ENCODE data around the gene RPS29. TPM values are rescaled to one million over a fixed set of nuclear protein-coding genes. Genes with fewer than 3 reads are reported as not detected.
"Not testable (repeated sequence)": the region's sequence is repeated elsewhere in the genome, so short reads cannot be mapped to it uniquely, and the experiment has no call there.

The RPS29 gene
- total and polyA plus RNA-seq, 8 donors: 1,178 to 2,162 (median 1,898) TPM

DNA sequence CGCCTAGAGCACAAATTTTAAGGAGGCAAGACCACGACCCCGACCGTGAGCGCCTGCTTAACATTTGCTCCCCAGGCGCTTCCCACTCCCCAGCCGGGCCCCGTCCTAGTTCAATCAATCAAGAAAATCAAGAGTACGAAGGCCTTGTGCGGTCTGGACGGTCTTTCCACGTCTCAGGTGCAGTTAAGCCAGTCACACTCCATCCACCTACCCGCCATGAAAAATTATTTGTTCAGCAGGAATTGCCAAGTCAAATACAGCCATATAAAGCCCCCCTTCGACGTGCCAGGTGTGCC lies 12.0 kb upstream of the RPS29 start:
- peaks cover 5 to 23% of the 10 kb centered on the region in 2 donors for H3K4me1 ChIP-seq
- DNase-seq (no peak), ATAC-seq (peak; percentile 31)
- no peaks in the 10 kb centered on the region for H3K9me3 ChIP-seq
- H3K4me3 ChIP-seq: peak overlapping the region; percentile 68 to 95
- H3K36me3 ChIP-seq: peaks cover 0 to 7% of the 10 kb centered on the region in 2 donors
- H3K27ac ChIP-seq: peak overlapping the region; percentile 97 to 98
- H3K27me3 ChIP-seq: no peaks in the 10 kb centered on the region
- TF ChIP-seq, protein P1, sequence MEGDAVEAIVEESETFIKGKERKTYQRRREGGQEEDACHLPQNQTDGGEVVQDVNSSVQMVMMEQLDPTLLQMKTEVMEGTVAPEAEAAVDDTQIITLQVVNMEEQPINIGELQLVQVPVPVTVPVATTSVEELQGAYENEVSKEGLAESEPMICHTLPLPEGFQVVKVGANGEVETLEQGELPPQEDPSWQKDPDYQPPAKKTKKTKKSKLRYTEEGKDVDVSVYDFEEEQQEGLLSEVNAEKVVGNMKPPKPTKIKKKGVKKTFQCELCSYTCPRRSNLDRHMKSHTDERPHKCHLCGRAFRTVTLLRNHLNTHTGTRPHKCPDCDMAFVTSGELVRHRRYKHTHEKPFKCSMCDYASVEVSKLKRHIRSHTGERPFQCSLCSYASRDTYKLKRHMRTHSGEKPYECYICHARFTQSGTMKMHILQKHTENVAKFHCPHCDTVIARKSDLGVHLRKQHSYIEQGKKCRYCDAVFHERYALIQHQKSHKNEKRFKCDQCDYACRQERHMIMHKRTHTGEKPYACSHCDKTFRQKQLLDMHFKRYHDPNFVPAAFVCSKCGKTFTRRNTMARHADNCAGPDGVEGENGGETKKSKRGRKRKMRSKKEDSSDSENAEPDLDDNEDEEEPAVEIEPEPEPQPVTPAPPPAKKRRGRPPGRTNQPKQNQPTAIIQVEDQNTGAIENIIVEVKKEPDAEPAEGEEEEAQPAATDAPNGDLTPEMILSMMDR (IDR thresholded peaks at IDR 0.05): no peak
- intact Hi-C loops (cut with DNase I): no loop called here

DNA sequence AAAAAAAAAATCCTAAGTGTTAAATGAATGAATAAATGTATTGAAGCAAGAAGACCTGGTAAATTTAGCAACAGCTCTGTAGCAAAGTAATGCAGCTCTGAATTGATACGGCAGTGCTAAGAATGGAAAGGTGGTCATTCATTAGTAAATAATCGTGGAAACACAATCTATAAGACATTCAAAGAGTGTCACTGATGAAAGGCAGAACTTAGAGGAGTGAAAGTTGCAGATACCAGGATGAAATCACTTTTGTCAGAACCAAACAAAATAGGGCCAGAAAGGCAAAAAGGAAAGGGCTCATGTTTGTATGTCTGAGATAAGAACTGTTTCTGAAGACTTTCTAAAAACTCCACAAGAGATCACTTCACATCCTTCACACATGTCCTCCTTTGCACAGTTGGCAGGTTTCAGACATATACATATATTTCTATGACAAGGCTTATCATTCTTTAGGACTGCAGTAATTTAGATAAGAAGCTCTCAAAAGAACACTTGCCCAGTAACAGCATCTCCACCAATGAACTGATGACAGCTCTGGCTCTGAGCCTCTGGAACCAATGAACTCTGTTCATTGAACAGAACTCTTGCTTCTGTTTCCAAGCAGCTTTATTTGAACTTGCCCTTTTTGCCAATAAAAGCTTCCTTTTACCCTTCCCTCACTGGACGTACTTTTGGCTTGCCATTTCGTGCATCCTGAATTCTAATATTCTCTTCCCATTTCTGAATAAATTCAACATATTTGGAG lies 8.3 kb upstream of the RPS29 start:
- ATAC-seq (peak; percentile 30), DNase-seq (peak in 2 of 4 donors; percentile 26 to 78)
- TF ChIP-seq, protein P1 (IDR thresholded peaks at IDR 0.05): no peak
- H3K27me3 ChIP-seq: no peaks in the 10 kb centered on the region
- H3K9me3 ChIP-seq: no peaks in the 10 kb centered on the region
- H3K36me3 ChIP-seq: no peaks in the 10 kb centered on the region
- no peak overlapping the region for H3K4me3 ChIP-seq
- H3K27ac ChIP-seq: peak overlapping the region in 1 of 2 donors; percentile 37
- peaks cover 5 to 9% of the 10 kb centered on the region in 2 donors for H3K4me1 ChIP-seq
- intact Hi-C loops (cut with DNase I): no loop called here

DNA sequence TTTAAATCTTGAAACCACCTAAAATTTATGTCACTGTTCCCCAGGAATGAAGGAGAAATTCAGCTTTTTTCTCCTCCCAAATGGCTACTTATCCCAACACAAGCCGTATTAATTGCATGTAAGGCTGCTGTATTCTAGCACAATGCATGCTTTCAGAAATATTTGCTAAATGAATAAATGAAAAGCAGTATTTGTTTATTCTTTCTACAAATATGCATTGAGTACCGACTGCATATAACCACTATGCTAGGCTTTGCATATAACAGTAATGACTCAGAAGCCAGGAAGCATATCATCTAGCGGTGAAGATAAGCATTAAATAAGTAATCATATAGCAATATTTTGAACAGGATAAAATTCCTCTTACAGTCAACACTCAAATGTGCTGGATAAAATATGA lies 6.8 kb upstream of the RPS29 start:
- TF ChIP-seq, protein P1 (IDR thresholded peaks at IDR 0.05): no peak
- Histone ChIP-seq H3K4me3 (no peak overlapping the region), H3K27ac (no peak overlapping the region), H3K4me1 (peaks cover 5 to 9% of the 10 kb centered on the region in 2 donors), H3K36me3 (no peaks in the 10 kb centered on the region), H3K9me3 (no peaks in the 10 kb centered on the region), H3K27me3 (no peaks in the 10 kb centered on the region)
- DNase-seq (no peak), ATAC-seq (no peak)
- intact Hi-C loops (cut with DNase I): no loop called here

DNA sequence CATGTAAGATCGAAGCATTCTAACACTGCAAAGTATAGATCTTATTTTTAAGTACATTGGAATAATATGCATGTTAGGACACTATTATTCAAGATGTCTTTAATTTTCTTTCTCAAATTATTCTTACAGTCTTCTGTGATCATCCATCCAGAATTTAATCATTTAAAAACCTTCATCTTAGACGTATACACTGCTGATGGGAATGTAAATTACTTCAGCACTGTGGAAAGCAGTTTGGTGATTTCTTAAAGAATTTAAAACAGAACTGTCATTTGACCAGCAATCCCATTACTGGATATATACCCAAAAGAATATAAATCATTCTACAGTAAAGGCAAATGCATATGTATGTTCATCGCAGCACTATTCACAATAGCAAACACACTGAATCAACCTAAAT lies 3.2 kb upstream of the RPS29 start:
- intact Hi-C loops (cut with DNase I): no loop called here
- ATAC-seq (no peak), DNase-seq (no peak)
- Histone ChIP-seq H3K4me3 (no peak overlapping the region), H3K36me3 (peaks cover 0 to 5% of the 10 kb centered on the region in 2 donors), H3K27me3 (no peaks in the 10 kb centered on the region), H3K4me1 (peaks cover 4 to 22% of the 10 kb centered on the region in 2 donors), H3K9me3 (no peaks in the 10 kb centered on the region), H3K27ac (no peak overlapping the region)
- TF ChIP-seq, protein P1 (IDR thresholded peaks at IDR 0.05): no peak

DNA sequence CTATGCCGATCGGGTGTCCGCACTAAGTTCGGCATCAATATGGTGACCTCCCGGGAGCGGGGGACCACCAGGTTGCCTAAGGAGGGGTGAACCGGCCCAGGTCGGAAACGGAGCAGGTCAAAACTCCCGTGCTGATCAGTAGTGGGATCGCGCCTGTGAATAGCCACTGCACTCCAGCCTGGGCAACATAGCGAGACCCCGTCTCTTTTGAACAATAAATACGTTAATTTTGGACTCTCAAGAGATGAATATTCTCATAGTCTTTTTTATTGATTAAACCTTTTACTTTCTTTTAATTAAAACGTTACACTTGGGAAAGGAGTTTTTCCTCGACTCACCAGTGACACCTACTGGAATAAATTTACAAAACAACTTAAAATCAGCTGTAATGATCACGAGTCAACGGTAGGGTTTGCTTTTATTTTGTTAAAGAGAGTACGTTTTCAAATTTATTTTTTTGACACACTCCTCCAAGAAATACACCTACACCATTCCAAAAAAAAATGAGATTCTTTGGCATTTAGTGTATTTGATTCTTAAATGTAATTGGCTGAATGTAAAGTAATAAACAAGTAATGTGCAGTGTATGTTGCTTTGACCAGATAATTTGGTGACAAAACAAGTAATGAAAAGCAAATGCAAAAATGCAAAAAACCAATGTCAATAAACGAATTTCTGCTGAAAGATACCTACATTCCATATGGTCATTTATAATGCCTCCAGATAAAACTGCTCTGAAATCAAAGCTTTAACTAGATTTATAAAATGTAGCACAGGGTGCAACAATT lies 687 bp upstream of the RPS29 start:
- Histone ChIP-seq H3K36me3 (peaks cover 0 to 30% of the 10 kb centered on the region in 2 donors), H3K27me3 (no peaks in the 10 kb centered on the region), H3K27ac (peak overlapping the region; percentile 92), H3K9me3 (no peaks in the 10 kb centered on the region), H3K4me3 (peak overlapping the region; percentile 86 to 87), H3K4me1 (peaks cover 4 to 42% of the 10 kb centered on the region in 2 donors)
- peak in 2 of 4 donors; percentile 66 to 70 for DNase-seq
- TF ChIP-seq, protein P1 (IDR thresholded peaks at IDR 0.05): peak; percentile 70 to 81
- intact Hi-C loops (cut with DNase I): no loop called here
- peak; percentile 68 for ATAC-seq

DNA sequence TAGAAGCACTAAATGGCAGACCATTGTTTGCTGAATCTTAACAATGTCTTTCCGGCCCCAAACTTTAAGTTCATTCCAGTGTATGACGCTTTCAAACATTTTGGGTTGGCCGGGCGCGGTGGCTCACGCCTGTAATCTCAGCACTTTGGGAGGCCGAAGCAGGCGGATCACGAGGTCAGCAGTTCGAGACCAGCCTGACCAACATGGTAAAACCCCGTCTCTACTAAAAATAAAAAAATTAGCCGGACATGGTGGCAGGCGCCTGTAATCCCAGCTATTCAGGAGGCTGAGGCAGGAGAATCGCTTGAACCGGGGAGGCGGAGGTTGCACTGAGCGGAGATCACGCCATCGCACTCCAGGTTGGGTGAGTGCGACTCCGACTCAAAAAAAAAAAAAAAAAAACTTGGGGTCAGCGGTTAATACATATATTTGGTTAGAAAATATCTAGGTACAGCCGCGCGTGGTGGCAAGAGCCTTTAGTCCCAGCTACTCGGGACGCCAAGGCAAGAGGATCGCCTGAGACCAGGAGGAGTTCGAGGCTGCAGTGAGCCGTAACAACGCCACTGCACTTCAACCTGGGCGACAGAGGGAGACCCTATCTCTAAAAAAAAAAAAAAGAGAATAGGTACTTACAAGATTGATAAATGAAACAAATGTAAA lies 1.1 kb downstream of the RPS29 start:
- peak overlapping the region; percentile 86 to 87 for H3K4me3 ChIP-seq
- intact Hi-C loops (cut with DNase I); DNase-seq; H3K27me3 ChIP-seq; ATAC-seq; H3K9me3 ChIP-seq: not testable (repeated sequence)
- H3K27ac ChIP-seq: peak overlapping the region; percentile 92
- H3K36me3 ChIP-seq: peaks cover 0 to 34% of the 10 kb centered on the region in 2 donors
- H3K4me1 ChIP-seq: peaks cover 4 to 42% of the 10 kb centered on the region in 2 donors

All from left lung (tissue), 10 donors.